Activated naive CD4-positive, alpha-beta T cell treated with anti-CD3 and anti-CD28 coated beads, Interleukin-2, amount 50 U/mL, for 16 hours (primary cell): ENCODE results near the gene PHRF1.
A peak's percentile ranks its signal among the peaks of the same experiment; 100 is the strongest.
"Not testable (repeated sequence)": the region's sequence is repeated elsewhere in the genome, so short reads cannot be mapped to it uniquely, and the experiment has no call there.

ENCODE experiments used
- DNase-seq: peaks from one replicate; pipeline ENCODE4 v3.0.0-alpha.2; 2020

PHRF1 gene

GRCh38 chr11:636511-637332 is 60.5 kb downstream of the PHRF1 start, which contains the start of gene DRD4:
Gene DRD4, plus strand, starts transcription at chr11:637269. Its CDS starts 36 bp downstream, at chr11:637305.
- peak; percentile 13 for DNase-seq

- DNase-seq: peak; percentile 14
These were observed 61.0 kb downstream of the PHRF1 start for GRCh38 chr11:637333-637592.

DNA sequence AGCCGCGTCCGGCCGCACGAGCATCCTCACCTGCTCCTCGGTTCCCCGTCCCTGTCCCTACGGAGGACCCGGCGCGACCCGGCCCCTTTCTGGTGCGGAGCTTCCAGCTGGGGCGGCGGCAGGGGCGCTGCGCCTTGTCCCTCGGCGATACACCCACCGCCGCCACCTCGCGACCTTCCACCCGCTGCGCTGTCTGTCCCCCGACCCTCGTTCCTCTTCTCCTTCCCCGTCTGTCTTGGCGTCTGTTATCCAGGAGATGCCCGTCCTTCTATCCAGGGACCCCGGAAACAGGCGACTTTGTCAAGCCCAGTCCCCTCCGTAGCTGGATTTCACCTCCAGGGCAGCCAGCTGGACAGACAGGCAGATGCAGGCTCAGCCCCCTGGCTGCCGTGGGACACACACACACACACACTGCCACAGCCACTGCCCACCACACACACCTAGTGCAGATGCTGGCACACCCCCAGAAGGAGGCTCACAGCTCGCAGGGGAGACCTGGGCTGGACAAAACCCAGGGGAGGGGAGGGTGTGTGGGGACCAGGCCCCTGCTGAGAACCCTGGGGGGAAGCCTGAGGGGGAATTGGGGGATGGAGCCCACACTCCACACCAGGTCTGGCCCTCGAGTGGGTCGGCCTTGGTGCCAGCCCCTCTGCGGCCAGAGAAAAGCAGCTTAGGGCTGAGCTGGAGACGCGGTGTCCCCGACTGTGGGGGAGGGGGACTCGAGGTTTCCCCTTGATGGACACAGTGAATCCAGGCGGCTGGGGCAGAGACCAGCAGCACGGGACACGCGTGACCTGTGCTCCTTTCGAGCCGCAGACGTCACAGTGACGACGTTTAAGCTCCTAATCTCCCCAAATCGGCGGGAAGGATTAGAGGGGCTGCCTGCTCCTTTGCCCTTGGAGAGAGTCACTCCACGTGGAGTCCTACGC is 61.6 kb downstream of the PHRF1 start:
- peak; percentile 10 for DNase-seq

DNA sequence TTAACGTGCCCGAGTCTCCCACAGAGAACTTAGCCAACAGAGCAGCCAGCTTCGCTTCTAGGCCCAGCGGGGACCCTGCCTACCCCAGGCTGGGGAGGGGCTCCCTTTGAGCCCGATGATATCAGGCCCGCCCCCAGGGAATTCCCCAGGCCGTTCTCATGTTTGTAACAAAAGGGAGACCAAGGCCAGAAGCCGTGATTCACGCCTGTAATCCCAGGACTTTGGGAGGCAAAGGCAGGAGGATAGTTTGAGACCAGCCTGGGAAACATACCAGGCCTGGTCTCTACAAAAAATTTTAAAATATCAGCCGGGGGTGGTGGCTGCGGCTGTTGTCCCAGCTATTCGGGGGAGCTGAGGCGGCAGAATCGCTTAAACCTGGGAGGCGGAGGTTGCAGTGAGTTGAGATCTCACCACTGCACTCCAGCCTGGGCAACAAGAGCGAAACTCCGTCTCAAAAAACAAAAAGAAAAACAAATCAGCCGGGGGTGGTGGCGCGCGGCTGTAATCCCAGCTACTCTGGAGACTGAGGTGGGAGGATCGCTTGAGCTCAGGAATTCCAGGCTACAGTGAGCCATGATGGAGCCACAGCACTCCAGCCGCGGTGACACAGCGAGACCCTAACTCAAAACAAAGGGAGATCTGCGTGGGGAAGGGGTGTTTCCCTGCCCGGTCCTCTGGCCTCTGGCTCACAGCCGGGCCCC is 62.5 kb downstream of the PHRF1 start:
- peak; percentile 11 for DNase-seq

GRCh38 chr11:639332-639955 is 63.2 kb downstream of the PHRF1 start:
- DNase-seq: peak; percentile 16

DNA sequence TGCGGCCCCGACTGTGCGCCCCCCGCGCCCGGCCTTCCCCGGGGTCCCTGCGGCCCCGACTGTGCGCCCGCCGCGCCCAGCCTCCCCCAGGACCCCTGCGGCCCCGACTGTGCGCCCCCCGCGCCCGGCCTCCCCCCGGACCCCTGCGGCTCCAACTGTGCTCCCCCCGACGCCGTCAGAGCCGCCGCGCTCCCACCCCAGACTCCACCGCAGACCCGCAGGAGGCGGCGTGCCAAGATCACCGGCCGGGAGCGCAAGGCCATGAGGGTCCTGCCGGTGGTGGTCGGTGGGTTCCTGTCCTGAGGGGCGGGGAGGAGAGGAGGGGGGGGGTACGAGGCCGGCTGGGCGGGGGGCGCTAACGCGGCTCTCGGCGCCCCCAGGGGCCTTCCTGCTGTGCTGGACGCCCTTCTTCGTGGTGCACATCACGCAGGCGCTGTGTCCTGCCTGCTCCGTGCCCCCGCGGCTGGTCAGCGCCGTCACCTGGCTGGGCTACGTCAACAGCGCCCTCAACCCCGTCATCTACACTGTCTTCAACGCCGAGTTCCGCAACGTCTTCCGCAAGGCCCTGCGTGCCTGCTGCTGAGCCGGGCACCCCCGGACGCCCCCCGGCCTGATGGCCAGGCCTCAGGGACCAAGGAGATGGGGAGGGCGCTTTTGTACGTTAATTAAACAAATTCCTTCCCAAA is 63.9 kb downstream of the PHRF1 start:
- DNase-seq: peak; percentile 23

GRCh38 chr11:641806-642370 is 65.6 kb downstream of the PHRF1 start:
- DNase-seq: no peak

- no peak for DNase-seq
These were observed 67.1 kb downstream of the PHRF1 start for GRCh38 chr11:643366-643765.

- no peak for DNase-seq
These were observed 67.8 kb downstream of the PHRF1 start for GRCh38 chr11:643849-644738.

DNA sequence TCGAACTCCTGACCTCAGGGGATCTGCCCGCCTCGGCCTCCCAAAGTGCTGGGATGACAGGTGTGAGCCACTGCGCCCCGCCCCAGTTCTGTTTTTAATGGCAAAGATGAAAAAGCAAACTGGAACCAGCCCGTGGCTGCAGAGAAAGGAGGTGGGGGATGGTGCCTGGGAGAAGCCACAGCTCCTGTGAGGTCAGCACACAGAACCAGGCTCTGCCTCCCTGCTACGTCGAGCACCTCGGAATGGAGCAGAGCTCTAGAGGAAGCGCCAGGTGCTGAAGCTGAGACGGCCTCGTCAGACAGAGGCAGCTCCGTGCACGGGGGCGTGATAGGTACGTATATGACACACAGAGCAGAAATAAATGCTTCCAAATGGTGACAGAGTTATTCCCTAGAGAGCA is 69.3 kb downstream of the PHRF1 start:
- no peak for DNase-seq

DNA sequence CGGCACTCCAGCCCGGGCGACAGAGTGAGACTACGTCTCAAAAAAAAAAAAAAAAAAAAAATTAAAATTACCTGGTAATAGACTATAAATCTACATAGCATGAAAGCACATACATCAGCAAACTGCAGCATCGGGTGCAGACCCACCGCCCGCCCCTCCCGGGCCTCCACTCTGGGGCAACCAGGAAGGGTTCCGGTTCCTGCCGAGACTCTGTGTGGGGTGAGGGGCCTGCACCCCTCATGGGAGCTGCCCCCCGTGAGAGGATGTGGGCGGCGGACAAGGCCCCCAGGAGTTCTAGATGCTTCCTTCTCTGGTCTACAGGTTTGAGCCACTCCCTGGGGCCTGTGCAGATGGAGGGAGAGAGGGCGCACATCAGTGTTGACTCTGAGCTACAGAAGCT is 69.9 kb downstream of the PHRF1 start:
- DNase-seq: no peak

DNA sequence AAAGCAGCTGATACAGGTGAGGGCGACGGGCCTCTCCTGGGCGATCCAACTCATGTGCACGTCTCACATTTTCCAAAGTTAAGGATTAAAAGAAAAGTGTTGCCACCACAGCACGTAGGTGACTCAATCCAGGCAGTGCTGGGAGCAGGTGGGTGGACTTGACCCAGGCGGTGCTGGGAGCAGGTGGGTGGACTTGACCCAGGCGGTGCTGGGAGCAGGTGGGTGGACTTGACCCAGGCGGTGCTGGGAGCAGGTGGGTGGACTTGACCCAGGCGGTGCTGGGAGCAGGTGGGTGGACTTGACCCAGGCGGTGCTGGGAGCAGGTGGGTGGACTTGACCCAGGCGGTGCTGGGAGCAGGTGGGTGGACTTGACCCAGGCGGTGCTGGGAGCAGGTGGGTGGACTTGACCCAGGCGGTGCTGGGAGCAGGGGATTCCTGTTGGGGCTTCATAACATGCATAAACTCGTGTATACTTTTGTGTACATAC is 71.4 kb downstream of the PHRF1 start:
- not testable (repeated sequence) for DNase-seq

- no peak for DNase-seq
These were observed 74.2 kb downstream of the PHRF1 start for GRCh38 chr11:650482-650881.

- DNase-seq: not testable (repeated sequence)
These were observed 76.9 kb downstream of the PHRF1 start for GRCh38 chr11:653136-653535.

DNA sequence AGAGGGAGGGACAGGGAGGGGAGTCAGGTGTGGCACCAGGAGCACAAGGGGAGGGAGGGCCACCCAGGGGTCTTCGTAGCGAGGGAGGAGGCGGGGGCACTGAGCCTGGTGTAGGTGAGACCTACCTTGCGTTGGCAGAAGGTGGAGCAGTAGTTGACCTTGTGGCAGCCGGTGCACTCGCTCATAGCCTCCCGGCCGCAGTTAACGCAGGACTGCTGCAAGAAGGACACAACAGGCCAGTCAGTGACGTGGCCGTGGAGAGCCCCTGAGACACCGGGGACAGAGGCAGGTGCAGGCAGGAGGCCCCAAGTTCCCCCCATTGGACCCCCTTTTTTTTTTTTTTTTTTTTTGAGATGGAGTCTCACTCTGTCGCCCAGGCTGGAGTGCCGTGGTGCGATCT is 77.6 kb downstream of the PHRF1 start:
- DNase-seq: no peak

DNA sequence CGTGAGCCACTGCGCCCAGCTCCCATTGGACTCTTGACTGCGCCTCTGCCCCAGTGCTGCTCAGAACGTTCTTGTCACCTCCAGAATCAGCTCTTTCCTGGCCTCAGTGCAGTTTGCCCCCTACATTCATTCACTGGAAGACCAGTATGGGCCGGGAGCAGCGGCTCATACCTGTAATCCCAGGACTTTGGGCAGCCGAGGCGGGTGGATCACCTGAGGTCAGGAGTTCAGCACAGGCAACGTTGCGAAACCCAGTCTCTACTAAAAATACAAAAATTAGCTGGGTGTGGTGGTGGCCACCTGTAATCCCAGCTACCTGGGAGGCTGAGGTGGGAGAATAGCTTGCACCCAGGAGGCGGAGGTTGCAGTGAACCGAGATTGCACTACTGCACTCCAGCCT is 78.2 kb downstream of the PHRF1 start:
- not testable (repeated sequence) for DNase-seq

DNA sequence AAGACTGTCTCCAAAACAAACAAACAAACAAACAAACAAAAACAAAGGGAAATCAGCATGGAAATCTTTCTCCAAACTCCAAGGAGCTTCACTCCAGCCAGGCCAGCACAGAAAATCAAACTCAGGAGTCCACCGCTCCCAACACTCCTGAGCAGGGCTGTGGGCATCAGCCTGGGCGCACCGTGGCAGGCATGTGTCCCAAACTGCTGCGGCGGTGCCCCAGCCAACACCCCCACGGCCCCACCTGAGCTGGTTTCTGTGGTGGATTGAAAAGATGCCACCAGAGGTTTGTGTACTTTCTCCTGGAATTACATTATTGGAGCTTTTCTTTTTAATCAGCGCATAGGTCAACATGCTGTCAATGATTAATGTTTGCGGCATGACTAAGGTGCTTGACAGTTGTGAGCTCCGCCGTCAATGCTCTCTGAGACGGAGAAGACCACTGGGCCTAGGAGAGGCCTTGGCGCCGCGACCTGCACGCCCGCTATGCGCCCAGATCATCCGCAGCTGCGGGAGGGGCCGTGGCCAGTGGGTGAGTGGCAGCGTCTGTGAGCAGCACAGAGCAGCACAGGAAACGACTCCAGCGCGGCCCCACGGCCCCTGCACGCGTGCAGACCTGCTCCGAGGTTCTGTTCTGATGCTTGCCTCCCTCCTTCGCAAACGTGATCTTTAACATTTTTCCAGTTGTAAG is 78.9 kb downstream of the PHRF1 start:
- no peak for DNase-seq

GRCh38 chr11:656426-656825 is 80.2 kb downstream of the PHRF1 start:
- no peak for DNase-seq

DNA sequence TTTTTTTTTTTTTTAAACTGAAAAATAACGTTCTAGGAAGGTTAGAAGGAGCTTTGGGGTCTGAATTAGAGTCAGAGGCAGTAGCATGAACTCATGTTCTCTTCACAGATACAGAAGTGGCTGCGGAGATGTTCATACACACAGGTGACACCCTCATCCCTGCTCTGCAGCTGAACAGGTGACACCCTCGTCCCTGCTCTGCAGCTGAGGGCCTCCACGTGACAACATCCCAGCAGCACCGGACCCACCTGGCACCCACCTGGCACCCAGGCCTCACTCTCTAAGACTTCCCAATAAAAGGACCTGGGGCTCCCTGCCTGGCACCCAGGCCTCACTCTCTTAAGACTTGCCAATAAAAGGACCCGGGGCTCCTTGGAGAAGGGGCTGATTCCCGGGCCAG is 80.6 kb downstream of the PHRF1 start:
- DNase-seq: no peak

DNA sequence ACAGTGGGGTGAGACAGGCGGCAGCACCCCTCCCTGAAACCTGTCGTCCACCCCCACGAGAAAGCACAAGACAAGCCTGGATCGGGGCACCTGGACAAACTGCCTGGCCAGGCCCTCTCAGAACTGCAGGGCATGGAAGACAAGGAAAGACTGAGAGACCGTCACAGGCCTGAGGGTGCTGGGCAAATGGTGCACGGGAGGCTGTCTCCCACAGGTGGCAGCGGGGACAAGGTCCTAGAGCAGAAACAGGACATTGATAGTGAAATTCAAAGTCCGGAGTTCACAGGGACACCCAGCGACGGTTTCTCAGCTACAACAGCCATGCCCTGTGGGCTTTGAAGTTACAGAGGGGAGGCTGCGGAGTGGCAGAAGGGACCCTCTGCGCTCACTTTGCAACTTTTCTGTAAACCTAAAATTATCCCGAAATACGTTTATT is 81.4 kb downstream of the PHRF1 start:
- no peak for DNase-seq
